ENCODE results near the gene NXT1.
A peak's percentile ranks its signal among the peaks of the same experiment; 100 is the strongest.
"Not testable (repeated sequence)": the region's sequence is repeated elsewhere in the genome, so short reads cannot be mapped to it uniquely, and the experiment has no call there.

Gene NXT1

GRCh38 chr20:23347791-23348190 is 2.8 kb upstream of the NXT1 start:
- Histone ChIP-seq H3K36me3 (ENCODE audit: insufficient read depth, low read length) (0 out of 2 replicates have a peak, but pooled peaks cover 5% of the 10 kb centered on the region), H3K4me3 (no peak overlapping the region), H3K9me3 (ENCODE audit: low read depth, low read length) (0 out of 2 replicates have a peak, but pooled peaks cover 2% of the 10 kb centered on the region), H3K27ac (no peak overlapping the region), H3K9ac (ENCODE audit: insufficient read length) (no peak overlapping the region)
- TF ChIP-seq FOXP2 (optimal IDR thresholded peaks at IDR 0.05; ENCODE audit: control extremely low read depth, extremely low read length, insufficient read depth) (no peak), EZH2 (IDR thresholded peaks at IDR 0.05) (no peak), POLR2AphosphoS5 (IDR thresholded peaks at IDR 0.05; ENCODE audit: borderline replicate concordance, low read depth, low read length) (no peak)
- DNase-seq (ENCODE audit: low read depth, low spot score) = no peak

- H3K9ac ChIP-seq (ENCODE audit: insufficient read length); H3K4me3 ChIP-seq; DNase-seq (ENCODE audit: low read depth, low spot score); H3K27ac ChIP-seq; H3K36me3 ChIP-seq (ENCODE audit: insufficient read depth, low read length); H3K9me3 ChIP-seq (ENCODE audit: low read depth, low read length): not testable (repeated sequence)
These were observed 2.1 kb upstream of the NXT1 start for GRCh38 chr20:23348510-23348909.

- H3K27ac ChIP-seq = peak overlapping the region; percentile 96
- peak; percentile 35 for DNase-seq (ENCODE audit: low read depth, low spot score)
- TF ChIP-seq FOXP2 (optimal IDR thresholded peaks at IDR 0.05; ENCODE audit: control extremely low read depth, extremely low read length, insufficient read depth) (no peak), POLR2AphosphoS5 (IDR thresholded peaks at IDR 0.05; ENCODE audit: borderline replicate concordance, low read depth, low read length) (no peak), EZH2 (IDR thresholded peaks at IDR 0.05) (no peak)
- H3K36me3 ChIP-seq (ENCODE audit: insufficient read depth, low read length) = peaks cover 17% of the 10 kb centered on the region; the same call in 1 of the 2 replicates
- H3K4me3 ChIP-seq = peak overlapping the region; percentile 99
- H3K9ac ChIP-seq (ENCODE audit: insufficient read length) = peak overlapping the region; percentile 98
- no peaks in the 10 kb centered on the region for H3K9me3 ChIP-seq (ENCODE audit: low read depth, low read length)
These were observed 1.0 kb upstream of the NXT1 start for GRCh38 chr20:23349338-23350195.

GRCh38 chr20:23350904-23351838 is 580 bp downstream of the NXT1 start:
- Histone ChIP-seq H3K36me3 (ENCODE audit: insufficient read depth, low read length) (peaks cover 30% of the 10 kb centered on the region; the same call in 1 of the 2 replicates), H3K27ac (peak overlapping the region; percentile 73), H3K9ac (ENCODE audit: insufficient read length) (peak overlapping the region; percentile 98), H3K4me3 (peak overlapping the region; percentile 99), H3K9me3 (ENCODE audit: low read depth, low read length) (no peaks in the 10 kb centered on the region)
- DNase-seq (ENCODE audit: low read depth, low spot score) = no peak
- TF ChIP-seq EZH2 (IDR thresholded peaks at IDR 0.05) = no peak
- 0 out of 2 replicates have a peak, but pooled peaks have one; percentile 3 for TF ChIP-seq POLR2AphosphoS5 (IDR thresholded peaks at IDR 0.05; ENCODE audit: borderline replicate concordance, low read depth, low read length)
- no peak for TF ChIP-seq FOXP2 (optimal IDR thresholded peaks at IDR 0.05; ENCODE audit: control extremely low read depth, extremely low read length, insufficient read depth)

GRCh38 chr20:23356203-23356602 is 5.6 kb downstream of the NXT1 start:
- TF ChIP-seq EZH2 (IDR thresholded peaks at IDR 0.05) (no peak), FOXP2 (optimal IDR thresholded peaks at IDR 0.05; ENCODE audit: control extremely low read depth, extremely low read length, insufficient read depth) (no peak), POLR2AphosphoS5 (IDR thresholded peaks at IDR 0.05; ENCODE audit: borderline replicate concordance, low read depth, low read length) (no peak; the same call in 1 of the 2 replicates)

GRCh38 chr20:23357767-23358562 is 7.4 kb downstream of the NXT1 start:
- Histone ChIP-seq H3K36me3 (ENCODE audit: insufficient read depth, low read length) (peaks cover 25% of the 10 kb centered on the region; the same call in 1 of the 2 replicates), H3K4me3 (peak overlapping the region; percentile 90), H3K27ac (no peak overlapping the region; the same call in 1 of the 2 replicates), H3K9ac (ENCODE audit: insufficient read length) (peak overlapping the region; percentile 87), H3K9me3 (ENCODE audit: low read depth, low read length) (no peaks in the 10 kb centered on the region)
- peak; percentile 84 for DNase-seq (ENCODE audit: low read depth, low spot score)
- no peak for TF ChIP-seq FOXP2 (optimal IDR thresholded peaks at IDR 0.05; ENCODE audit: control extremely low read depth, extremely low read length, insufficient read depth)
- peak; percentile 78 for TF ChIP-seq POLR2AphosphoS5 (IDR thresholded peaks at IDR 0.05; ENCODE audit: borderline replicate concordance, low read depth, low read length)
- TF ChIP-seq EZH2 (IDR thresholded peaks at IDR 0.05) = no peak

More at GRCh38 chr20:23356203-23356602, 5.6 kb downstream of the NXT1 start:
- Histone ChIP-seq H3K9me3 (ENCODE audit: low read depth, low read length) (no peaks in the 10 kb centered on the region), H3K27ac (no peak overlapping the region), H3K9ac (ENCODE audit: insufficient read length) (no peak overlapping the region), H3K36me3 (ENCODE audit: insufficient read depth, low read length) (peaks cover 30% of the 10 kb centered on the region; the same call in 1 of the 2 replicates), H3K4me3 (no peak overlapping the region)
- DNase-seq (ENCODE audit: low read depth, low spot score) = no peak

- Histone ChIP-seq H3K36me3 (ENCODE audit: insufficient read depth, low read length) (peaks cover 24% of the 10 kb centered on the region; the same call in 1 of the 2 replicates), H3K27ac (no peak overlapping the region; the same call in 1 of the 2 replicates), H3K4me3 (peak overlapping the region; percentile 90), H3K9ac (ENCODE audit: insufficient read length) (no peak overlapping the region), H3K9me3 (ENCODE audit: low read depth, low read length) (no peaks in the 10 kb centered on the region)
- DNase-seq (ENCODE audit: low read depth, low spot score) = no peak
- TF ChIP-seq EZH2 (IDR thresholded peaks at IDR 0.05) (no peak), POLR2AphosphoS5 (IDR thresholded peaks at IDR 0.05; ENCODE audit: borderline replicate concordance, low read depth, low read length) (no peak), FOXP2 (optimal IDR thresholded peaks at IDR 0.05; ENCODE audit: control extremely low read depth, extremely low read length, insufficient read depth) (no peak)
These were observed 7.9 kb downstream of the NXT1 start for GRCh38 chr20:23358563-23358906.

Measured in SK-N-MC (cell line).